Activated CD8-positive, alpha-beta T cell treated with anti-CD3 and anti-CD28 coated beads for 36 hours (primary cell): Measurements from ENCODE around the gene METAP1D. TPM values are rescaled to one million over a fixed set of nuclear protein-coding genes. Genes with fewer than 3 reads are reported as not detected.

Source experiments
- ATAC-seq: fragments of 200-7000 bp; cut with Tn5 transposase; one replicate; pipeline ENCODE4 v1.10.0; 2021; ENCODE audit warnings: mild to moderate bottlenecking, moderate library complexity
- CTCF ChIA-PET: fragments of 350-600 bp; sonication (Branson Sonifier 250); formaldehyde crosslinking; loops from one replicate; lab custom pipeline; 2021; ENCODE audit warnings: antibody characterized with exemption; lab: Charles Lee
- POLR2A ChIA-PET: fragments of 350-600 bp; sonication (Branson Sonifier 250); formaldehyde crosslinking; loops from one replicate; lab custom pipeline; 2021; ENCODE audit warnings: antibody characterized with exemption; lab: Charles Lee
- DNase-seq: peaks from one replicate; pipeline ENCODE4 v3.0.0-alpha.2; 2020
- H3K27ac Mint-ChIP-seq: one replicate; pipeline ENCODE4 v1.8.0; 2021; ENCODE audit warnings: mild to moderate bottlenecking, mixed read lengths
- H3K27me3 Mint-ChIP-seq: one replicate; pipeline ENCODE4 v1.8.0; 2021; ENCODE audit warnings: mixed read lengths
- H3K36me3 Mint-ChIP-seq: one replicate; pipeline ENCODE4 v1.8.0; 2021; ENCODE audit warnings: low read depth, mixed read lengths
- H3K4me1 Mint-ChIP-seq: one replicate; pipeline ENCODE4 v1.8.0; 2021; ENCODE audit warnings: low read depth, mixed read lengths
- H3K4me3 Mint-ChIP-seq: one replicate; pipeline ENCODE4 v1.8.0; 2021; ENCODE audit warnings: mild to moderate bottlenecking, moderate library complexity, mixed read lengths
- H3K9me3 Mint-ChIP-seq: one replicate; pipeline ENCODE4 v1.8.0; 2021; ENCODE audit warnings: mixed read lengths
- CTCF ChIP-seq: fragments of 200-600 bp; IDR thresholded peaks from one replicate; pipeline ENCODE4 v1.8.0; 2022; ENCODE audit warnings: antibody characterized with exemption, mild to moderate bottlenecking
- intact Hi-C: fragments of 100-400 bp; cut with micrococcal nuclease; formaldehyde crosslinking; loops from one replicate; pipeline ENCODE4 v1.10.0; 2022
- total RNA-seq, 2 experiments: library from RNA; stranded (reverse); gene quantifications; one replicate each; pipeline ENCODE4 v1.2.3, GENCODE V29; 2021

Gene METAP1D
- total RNA-seq, 2 experiments from 2014 or later = 5.4 to 8.8 TPM

- POLR2A ChIA-PET = interaction anchor here (0.6 to 1.2 kb wide), 2 partner anchors 11 to 359 kb away, joined by 3 read pairs; no protein-coding TSS in a partner anchor
- DNase-seq (peak; percentile 87), ATAC-seq (peak; percentile 43)
- Mint-ChIP-seq H3K27me3 (peaks cover 73% of the 10 kb centered on the region), H3K36me3 (no peaks in the 10 kb centered on the region), H3K4me3 (peak overlapping the region; percentile 76), H3K27ac (no peak overlapping the region), H3K9me3 (no peaks in the 10 kb centered on the region), H3K4me1 (peaks cover 43% of the 10 kb centered on the region)
- intact Hi-C loops = loop anchor here (2.0 to 10.0 kb wide), 5 partner anchors 19 to 509 kb away; partner anchors contain the start of genes DLX1 and HAT1
- peak; percentile 96 for TF ChIP-seq CTCF
- CTCF ChIA-PET = interaction anchor here (0.7 to 6.1 kb wide), 36 partner anchors 8 to 530 kb away, joined by 3 to 60 read pairs (median 4); partner anchors contain the start of gene DLX1
Measured at GRCh38 chr2:172103471-172104272, 103.9 kb downstream of the METAP1D start.

GRCh38 chr2:172105471-172106107, 105.8 kb downstream of the METAP1D start:
- CTCF ChIA-PET = interaction anchor here (0.8 to 6.1 kb wide), 23 partner anchors 7 to 532 kb away, joined by 3 to 60 read pairs (median 7); partner anchors contain the start of gene DLX1
- H3K4me1 Mint-ChIP-seq = peaks cover 41% of the 10 kb centered on the region
- no peak overlapping the region for H3K27ac Mint-ChIP-seq
- no peak for TF ChIP-seq CTCF
- no peaks in the 10 kb centered on the region for H3K9me3 Mint-ChIP-seq
- no peaks in the 10 kb centered on the region for H3K36me3 Mint-ChIP-seq
- intact Hi-C loops = loop anchor here (2.0 to 10.0 kb wide), 3 partner anchors 181 to 511 kb away; partner anchors contain the start of gene HAT1
- POLR2A ChIA-PET = interaction anchor here (1.1 kb wide), 1 partner anchor 23 kb away, joined by 3 read pairs; no protein-coding TSS in a partner anchor
- ATAC-seq (no peak), DNase-seq (no peak)
- H3K27me3 Mint-ChIP-seq = peaks cover 80% of the 10 kb centered on the region
- peak overlapping the region; percentile 24 for H3K4me3 Mint-ChIP-seq

GRCh38 chr2:172106108-172106961, 106.6 kb downstream of the METAP1D start:
- peaks cover 37% of the 10 kb centered on the region for H3K4me1 Mint-ChIP-seq
- peak; percentile 68 for DNase-seq
- intact Hi-C loops = loop anchor here (10.0 kb wide), 2 partner anchors 182 to 512 kb away; partner anchors contain the start of gene HAT1
- peak; percentile 68 for TF ChIP-seq CTCF
- no peak overlapping the region for H3K27ac Mint-ChIP-seq
- POLR2A ChIA-PET = interaction anchor here (0.9 to 1.1 kb wide), 2 partner anchors 13 to 23 kb away, joined by 3 to 4 read pairs; no protein-coding TSS in a partner anchor
- ATAC-seq = peak; percentile 35
- no peaks in the 10 kb centered on the region for H3K36me3 Mint-ChIP-seq
- H3K4me3 Mint-ChIP-seq = peak overlapping the region; percentile 53
- peaks cover 77% of the 10 kb centered on the region for H3K27me3 Mint-ChIP-seq
- CTCF ChIA-PET = interaction anchor here (0.7 to 6.1 kb wide), 33 partner anchors 8 to 534 kb away, joined by 3 to 60 read pairs (median 3); partner anchors contain the start of gene DLX1
- H3K9me3 Mint-ChIP-seq = no peaks in the 10 kb centered on the region

- TF ChIP-seq CTCF = no peak
- Mint-ChIP-seq H3K4me1 (peaks cover 28% of the 10 kb centered on the region), H3K27ac (no peak overlapping the region), H3K9me3 (no peaks in the 10 kb centered on the region), H3K27me3 (peaks cover 69% of the 10 kb centered on the region), H3K4me3 (no peak overlapping the region), H3K36me3 (no peaks in the 10 kb centered on the region)
- no peak for DNase-seq
- ChIA-PET CTCF (interaction anchor here (1.0 to 4.2 kb wide), 13 partner anchors 12 to 534 kb away, joined by 3 to 60 read pairs (median 5); partner anchors contain the start of gene DLX1), POLR2A (interaction anchor here (0.6 to 0.9 kb wide), 2 partner anchors 15 to 438 kb away, joined by 3 to 4 read pairs; no protein-coding TSS in a partner anchor)
- ATAC-seq = no peak
- intact Hi-C loops = loop anchor here (10.0 kb wide), 2 partner anchors 183 to 513 kb away; partner anchors contain the start of gene HAT1
Measured at GRCh38 chr2:172107690-172108586, 108.2 kb downstream of the METAP1D start.
